T follicular helper cell (primary cell): ENCODE results near the gene ABRAXAS1.
A peak's percentile ranks its signal among the peaks of the same experiment; 100 is the strongest.
"Not testable (repeated sequence)": the region's sequence is repeated elsewhere in the genome, so short reads cannot be mapped to it uniquely, and the experiment has no call there.

Experiments used
- DNase-seq: peaks from one replicate; pipeline ENCODE4 v3.0.0-alpha.2; 2020; ENCODE audit warnings: low read depth
- total RNA-seq, 2 experiments: gene quantifications; one replicate each; lab custom pipeline; 2026; lab: John Stamatoyannopoulos, UW

Gene ABRAXAS1
- 17.2 to 49.2 reads per million in 2 experiments for total RNA-seq

DNA sequence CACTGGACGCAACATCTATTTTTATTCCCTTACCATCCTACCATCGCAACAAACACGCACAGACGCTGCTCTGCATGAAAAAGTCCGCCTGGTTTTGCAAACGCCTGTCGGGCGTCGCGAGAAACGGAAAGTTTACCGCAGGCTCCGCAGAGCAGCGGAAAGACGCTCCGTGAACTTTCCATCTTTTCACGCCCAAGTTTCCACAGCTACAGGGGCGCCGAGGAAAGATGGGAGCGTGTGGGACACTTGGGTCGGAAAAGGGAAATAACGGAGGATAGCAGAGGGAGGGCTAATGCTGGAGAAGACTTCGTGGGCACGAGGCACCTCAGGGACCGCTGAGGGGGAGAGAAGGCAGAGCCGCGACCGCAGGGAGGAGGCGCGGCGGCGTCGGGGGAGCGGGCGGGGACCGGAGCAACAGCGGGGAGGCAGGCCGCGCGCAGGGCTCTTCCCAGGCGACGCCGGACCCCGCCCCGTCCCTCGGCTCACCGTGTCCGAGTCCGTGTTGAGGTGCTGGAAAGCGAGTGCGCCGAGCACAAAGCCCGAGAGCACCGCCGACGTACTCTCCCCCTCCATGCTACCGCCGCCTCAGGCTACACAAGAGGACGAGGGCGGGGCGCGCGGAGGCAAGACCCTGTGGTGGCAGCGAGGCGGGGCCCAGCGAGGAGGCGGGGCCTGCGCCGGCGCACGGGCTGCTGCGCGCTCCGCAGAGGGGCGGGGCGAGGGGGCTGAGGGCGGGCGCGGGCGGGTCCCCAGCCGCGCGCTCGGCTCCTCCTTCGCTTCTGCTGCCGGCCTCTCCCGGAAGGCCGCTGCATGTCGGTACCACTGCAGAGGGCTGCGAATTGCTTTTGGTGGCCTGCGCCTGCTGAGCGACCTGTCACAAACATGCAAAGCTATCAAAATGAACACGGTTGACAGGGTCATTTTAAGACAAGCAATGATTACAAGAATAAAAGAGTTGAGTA, at the start of gene ABRAXAS1:
Gene ABRAXAS1, minus strand, starts transcription at position 601 of the 962 bp plus-strand sequence. Its CDS starts 28 bp downstream, at position 573.
- peak; percentile 91 for DNase-seq

DNA sequence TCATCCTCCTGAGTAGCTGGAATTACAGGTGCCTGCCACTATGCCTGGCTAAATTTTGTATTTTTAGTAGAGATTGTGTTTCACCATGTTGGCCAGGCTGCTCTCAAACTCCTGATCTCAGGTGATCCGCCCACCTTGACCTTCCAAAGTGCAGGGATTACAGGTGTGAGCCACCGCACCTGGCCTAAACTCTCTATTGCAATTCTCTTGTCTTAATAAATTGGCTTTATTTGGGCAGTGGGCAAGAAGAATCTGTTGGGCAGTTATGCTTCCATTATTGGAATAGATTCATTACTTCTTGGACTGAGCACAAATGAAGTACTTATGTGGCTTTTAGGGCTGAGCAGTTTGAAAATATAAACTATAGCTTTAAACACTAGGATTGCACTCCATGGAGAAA, 42.8 kb upstream of the ABRAXAS1 start:
- DNase-seq = no peak

DNA sequence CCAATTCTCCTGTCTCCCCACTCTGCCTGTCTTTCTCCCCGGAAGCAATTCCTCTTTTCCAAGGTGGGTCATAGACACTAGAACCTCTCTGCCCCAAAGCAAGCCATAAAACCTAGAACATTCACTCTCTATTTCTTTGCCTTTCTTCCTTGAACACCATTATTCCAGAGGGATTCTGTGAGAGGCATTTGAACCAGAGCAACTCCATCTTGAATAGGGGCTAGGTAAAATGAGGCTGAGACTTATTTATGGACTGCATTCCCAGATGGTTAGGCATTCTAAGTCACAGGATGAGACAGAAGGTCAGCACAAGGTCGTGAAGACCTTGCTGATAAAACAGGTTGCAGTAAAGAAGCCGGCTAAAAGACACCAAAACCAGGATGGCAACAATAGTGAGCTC, 37.3 kb upstream of the ABRAXAS1 start:
- no peak for DNase-seq

DNA sequence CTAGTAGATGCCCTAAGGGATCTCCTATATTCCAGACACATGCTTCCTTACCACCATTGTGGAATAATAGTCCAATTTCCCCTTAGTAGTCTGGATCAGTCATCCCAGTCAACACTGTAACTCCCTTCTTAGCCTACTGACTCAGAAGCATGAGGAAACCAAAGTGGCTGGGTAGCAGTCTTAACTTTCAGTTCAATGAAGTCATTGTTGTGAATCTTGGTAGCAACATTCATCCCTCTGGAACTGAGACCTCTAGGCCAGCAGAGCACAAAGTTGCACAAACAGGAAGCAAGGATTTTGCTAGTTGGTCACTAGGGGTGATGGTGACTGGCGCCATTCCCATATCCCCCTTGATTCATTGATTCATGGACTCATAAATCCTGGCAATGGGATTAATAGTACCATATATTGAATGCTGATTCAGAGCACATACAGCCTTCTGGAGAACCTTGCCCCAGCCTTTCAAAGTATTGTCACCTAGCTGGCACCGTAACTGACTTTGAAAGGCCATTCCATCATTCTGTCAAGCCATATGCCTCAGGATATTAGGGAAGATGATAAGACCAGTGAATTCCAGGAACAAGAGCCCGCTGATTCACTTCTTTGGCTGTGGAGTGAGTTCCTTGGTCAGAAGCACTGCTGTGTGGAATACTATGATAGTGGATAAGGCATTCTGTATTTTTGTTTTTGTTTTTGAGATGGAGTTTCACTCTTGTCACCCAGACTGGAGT, 31.3 kb upstream of the ABRAXAS1 start:
- DNase-seq = no peak

DNA sequence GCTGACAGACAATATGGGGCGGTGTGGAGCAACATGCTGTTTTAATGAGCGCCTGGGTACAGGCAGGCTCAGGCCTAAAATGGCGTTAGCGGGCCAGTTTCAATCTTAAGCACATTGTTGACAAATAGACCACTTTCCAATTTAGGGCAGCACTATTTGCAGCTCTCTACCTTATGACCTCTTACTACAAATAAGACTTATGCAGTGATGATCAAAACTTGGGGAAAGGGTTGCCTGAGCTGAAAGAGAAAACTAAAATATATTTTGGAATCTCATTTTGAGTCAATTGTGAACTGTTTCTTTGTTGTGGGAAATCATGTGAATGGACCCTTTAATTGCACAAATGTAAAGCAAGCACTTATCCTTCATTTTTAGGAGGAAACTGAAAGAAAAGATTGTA, 25.5 kb upstream of the ABRAXAS1 start:
- DNase-seq = no peak

DNA sequence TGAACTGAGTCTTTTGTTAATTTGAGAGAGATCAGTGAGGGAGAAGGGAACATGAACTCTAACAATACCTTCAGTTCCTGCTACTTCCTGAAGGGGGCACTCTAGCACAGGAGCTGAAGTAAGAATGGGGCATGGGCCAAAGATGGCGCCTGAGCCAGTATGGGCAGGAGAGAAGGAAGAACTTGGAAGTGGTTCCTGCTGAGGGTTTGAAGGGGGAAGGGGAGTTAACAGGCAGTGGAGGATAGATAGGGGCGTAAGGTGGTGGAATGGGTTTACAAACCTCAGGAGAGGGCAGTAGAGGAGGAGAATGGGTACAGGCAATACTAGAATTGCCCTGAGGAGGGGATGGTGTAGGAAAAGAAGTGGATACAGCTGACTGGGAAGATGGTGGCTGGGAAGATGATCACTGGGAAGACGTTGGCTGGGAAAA, 24.3 kb upstream of the ABRAXAS1 start:
- peak; percentile 25 for DNase-seq

DNA sequence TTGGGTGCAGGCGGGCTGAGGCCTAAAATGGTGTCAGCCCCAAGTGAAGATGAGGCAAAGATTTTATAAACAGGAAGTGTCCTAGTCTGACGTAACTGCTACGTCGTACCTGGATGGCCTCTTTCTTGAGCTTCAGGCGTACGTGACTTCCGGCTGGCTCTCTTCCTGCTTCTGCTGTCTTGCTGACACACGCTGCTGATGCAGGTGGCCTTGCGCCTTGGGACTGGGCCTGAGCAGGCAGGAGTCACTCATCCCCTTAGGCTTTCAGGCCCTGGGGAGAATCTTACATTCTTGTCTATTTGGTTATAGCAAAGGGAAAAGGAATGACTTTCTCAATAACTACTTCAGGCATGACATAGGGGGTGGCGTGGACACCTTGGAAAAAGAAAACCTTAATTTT, 20.1 kb upstream of the ABRAXAS1 start:
- no peak for DNase-seq

DNA sequence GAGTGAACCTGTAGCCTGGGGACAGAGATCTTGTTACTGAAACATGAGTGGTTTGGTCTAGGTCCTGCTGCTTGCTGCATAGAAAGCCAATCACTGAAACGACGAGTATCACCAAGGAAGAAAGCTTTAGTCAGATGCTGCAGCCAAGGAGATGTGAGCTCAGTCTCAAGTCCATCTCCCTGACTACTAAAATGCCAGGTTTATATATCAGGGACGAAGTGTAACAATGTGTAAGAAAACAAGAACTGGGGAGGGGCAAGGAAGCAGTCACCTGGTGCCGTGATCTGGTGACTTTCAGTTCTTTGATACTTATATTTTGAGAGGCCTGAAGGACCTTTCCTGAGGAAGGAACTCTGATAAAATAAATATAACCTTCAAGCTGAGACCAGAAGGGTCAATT, 19.6 kb upstream of the ABRAXAS1 start:
- DNase-seq = no peak

DNA sequence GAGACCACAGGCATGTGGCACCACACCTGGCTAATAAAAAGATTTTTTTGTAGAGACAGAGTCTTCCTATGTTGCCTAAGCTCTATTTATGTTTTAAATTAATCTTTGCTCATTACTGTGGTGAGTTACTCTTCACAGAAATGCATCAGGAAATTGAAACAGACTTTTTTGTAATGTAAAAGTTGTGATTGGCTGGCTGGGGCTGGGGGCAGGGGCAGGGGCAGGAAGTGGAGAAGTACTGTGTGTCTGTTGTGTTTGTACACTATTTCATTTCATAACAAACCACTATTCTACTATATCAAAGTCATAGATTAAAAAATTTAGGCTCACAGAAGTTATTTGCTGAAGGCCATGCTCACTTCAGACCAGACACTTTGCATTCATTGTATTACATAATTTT, 19.1 kb upstream of the ABRAXAS1 start:
- DNase-seq = no peak

DNA sequence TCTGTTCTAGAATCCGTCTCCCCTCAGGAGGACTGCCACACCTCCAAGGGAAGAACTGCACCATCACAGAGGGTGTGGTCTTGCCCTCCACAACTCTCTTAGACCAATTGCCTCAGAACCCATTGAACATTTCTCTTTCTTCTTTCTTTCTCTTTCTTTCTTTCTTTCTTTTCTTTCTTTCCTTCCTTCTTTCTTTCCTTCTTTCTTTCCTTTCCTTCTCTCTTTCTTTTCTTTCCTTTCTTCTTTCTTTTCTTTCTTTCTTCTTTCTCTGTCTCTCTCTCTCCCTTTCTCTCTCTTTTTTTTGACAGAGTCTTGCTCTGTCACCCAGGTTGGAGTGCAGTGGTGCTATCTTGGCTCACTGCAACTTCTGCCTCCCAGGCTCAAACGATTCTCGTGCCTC, 16.8 kb upstream of the ABRAXAS1 start:
- not testable (repeated sequence) for DNase-seq

DNA sequence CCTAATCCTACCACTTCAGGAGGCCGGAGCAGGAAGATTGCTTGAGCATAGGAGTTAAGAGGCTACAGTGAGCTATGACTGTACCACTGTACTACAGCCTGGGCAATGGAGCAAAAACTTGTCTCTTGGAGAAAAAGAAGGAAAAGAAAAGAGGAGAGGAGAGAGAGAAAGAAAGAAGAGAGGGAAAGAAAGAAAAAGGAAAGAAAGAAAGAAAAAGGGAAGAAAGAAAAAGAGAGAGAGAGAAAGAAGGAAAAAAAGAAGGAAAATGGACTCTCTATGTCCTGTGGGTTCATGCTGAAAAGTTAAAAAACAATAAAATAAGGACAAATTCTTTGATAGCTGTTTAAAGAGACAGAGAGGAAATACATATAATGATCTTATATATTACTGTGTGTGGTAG, 13.3 kb upstream of the ABRAXAS1 start:
- DNase-seq = no peak

DNA sequence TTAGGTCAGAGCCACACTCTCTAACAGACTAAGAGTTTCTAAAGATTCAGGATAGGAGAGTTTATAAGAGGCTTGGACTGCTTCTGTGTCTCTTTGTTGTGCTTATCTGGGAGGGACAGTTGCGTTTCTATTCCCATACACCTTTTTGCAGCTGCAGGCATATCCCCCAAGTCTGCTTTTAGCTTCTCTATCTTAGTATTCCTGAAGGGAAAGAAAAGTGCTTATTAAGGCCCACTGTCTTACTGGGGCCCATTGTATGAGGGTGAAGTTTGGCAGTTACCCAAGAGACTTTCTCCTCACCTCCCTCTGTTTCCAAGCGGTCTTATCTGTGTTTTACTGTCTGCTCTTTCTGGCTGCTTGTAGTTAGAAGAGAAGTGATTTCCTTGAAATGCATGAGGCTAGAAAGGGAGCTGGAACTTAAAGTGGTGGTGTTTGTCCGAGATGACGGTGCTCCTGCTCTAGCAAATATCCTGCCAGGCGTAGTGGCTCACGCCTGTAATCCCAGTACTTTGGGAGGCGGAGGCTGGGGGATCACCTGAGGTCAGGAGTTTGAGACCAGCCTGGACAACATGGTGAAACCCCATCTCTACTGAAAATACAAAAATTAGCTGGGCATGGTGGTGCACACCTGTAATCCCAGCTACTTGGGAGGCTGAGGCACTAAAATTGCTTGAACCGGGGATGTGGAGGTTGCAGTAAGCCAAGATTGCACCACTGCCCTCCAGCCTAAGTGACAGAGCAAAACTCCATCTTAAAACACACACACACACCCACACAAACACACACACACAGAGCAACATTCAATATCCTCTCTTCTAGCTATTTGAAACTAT, 11.4 kb upstream of the ABRAXAS1 start:
- not testable (repeated sequence) for DNase-seq

DNA sequence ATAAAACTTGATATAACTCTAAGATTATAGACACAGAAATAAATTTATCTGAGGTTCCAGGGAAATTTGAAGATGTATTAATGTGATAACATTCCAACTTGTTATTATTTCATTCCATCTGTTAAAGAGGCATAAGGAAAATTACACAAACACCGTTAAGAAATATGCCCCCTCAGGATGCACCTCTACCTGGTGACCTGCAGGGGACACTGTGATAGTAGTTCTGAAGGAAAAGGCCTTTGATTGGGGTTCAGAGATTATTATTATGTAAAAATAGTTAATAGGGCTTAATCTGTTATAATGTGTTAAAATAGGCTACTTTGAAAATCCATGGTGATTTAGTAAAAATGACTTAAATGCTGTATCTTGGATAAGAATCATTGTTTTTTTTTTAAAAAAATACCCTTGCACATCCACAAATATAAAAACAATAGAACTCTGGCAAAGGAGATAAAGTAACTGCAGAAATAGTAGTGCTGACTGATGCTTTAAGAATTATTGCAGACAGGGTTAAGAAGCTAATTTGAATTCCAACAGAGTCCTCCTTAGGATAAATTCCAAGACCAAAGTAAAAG, 6.1 kb upstream of the ABRAXAS1 start:
- no peak for DNase-seq

DNA sequence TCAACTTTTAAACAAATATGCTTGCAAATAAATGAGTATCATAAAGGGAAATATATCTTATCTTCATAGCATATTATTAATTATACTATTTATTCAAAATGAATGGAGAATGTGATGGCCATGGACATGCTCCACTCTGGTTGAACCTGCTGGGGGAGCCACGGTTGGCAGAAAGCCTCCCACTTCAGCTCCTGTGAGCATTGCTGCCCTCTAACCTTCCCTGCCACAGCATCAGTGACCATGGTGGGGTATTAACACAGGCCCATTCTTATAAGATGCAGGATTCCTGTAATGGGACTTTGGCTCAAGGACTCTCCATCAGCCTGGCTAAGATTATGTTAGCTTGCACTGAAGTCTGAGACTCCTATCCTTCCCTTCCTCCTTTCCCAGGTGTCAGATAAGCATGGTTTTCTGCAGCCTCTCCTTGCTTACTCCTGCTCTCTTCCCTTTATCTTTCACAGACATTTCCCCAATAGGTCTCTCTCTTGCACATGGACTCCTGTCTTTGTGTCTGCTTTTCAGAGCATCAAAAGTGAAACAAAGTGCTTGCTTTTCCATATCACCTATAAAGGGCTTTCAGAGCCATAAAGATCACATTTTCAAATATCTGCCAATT, 4.9 kb upstream of the ABRAXAS1 start:
- DNase-seq = no peak

DNA sequence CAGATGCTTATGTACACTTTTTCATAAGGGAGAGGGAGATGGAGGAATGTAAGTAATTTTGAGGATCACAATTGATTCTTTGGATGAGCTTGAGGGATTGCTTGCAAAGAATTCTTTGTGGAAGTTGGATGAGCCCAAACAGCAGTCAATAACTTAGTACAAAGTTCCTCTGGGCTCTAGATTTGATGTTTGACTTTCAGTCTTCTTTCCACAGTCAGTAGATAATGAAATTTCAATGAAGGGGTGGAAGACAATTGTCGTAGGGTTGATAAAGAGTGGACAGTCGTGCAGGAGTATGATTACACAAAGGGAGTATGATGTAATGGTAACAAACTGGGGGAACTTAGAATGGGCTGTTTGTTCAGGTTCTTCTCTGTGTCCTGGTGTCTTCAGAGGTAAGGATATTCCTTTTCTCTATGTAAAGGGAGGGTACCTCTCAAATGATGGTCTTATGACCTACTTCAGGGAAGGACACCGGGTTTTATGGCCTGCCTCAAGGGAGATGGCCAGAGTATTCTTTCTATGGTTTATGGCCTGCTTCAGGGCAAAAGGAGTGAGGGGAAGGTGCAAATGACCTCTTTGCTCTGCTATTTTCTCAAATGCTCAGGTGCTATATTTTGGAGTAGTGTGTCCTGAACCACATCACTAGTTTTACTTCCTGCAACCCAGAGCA, 1.7 kb upstream of the ABRAXAS1 start:
- DNase-seq = no peak

DNA sequence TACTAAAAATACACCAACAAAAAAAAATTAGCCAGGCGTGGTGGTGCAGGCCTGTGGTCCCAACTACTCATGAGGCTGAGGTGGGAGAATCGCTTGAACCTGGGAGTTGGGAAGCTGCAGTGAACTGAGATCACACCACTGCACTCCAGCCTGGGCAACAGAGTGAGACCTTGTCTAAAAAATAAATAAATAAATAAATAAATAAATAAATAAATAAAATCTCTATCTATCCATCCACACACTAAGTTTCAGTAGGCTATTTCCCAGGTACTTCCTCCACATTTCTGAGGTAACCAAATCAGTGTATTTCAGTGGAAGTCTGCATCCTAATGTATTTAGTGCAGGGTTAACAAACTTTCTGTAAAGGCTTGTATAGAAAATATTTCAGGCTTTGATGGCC, 10.9 kb downstream of the ABRAXAS1 start:
- no peak for DNase-seq

DNA sequence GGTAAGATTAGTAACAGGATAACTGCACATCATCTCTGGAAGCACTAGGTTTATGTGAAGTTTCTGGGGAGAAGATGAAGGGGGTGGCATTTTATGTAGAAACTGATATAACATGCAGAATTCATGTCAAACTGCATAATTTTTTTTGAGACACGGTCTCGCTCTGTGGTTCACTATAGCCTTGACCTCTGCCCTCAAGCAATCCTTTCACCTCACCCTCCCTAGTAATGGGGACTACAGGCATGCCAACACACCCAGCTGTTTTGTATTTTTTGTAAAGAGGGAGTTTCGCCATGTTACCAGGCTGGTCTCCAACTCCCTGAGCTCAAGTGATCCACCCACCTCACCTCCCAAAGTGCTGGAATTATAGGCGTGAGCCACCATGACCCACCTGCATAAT, 11.5 kb downstream of the ABRAXAS1 start:
- no peak for DNase-seq

DNA sequence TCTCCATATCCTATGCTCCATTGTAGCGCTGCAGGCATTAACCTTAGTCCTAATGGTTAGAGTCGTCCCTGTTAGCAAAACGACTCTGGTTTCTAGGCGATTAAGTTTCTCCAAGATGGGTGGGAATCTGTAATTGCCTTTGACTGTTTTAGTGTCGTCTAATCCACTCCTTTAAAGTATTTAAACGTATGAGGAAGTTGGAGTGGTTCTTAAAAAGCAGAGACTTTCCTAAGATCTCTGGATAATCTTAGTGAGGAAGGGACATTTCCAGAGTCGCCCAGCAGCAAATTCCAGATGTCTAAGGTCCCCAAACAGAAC, 28.8 kb downstream of the ABRAXAS1 start:
- no peak for DNase-seq

DNA sequence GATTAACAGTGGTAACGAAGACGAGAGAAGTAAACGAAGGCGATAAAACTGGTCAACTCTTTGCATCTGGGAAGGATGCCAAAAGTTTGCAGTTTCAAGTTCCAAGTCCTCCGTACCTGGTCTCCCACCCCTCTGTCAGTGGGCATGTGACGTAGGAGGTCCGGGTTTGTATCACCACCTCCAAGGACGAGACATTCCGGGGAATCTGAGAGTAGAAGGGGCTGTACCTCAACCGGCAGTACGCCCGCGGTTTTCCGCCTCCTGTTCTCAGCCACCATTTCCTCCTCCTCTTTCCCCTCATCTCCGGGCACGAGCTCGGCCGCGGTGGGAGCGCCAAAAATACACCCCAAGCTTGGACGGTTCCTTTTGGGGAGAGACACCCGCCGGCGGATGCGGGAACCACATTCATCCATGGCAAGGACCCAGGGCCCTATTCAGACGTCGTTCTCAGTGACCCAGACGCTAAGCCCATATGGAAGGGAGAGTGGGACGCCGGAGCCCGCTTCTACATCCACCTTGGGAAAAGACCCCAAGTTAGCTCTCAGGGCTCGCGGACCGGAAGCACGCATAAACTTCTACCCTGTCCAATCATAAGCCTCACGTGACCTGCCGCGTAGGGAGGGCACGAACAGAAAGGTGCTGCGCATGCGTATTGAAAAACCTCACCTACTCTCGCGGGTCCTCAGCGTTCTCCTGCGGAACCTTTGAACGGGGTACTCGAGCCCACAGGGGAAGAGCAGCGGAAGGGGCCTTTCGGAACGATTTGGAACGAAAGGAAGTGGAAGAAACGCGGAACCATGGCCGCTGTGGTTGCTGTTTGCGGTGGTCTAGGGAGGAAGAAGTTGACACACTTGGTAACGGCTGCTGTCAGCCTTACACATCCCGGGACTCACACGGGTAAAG, 29.4 kb downstream of the ABRAXAS1 start, which contains the start of the genes HELQ and MRPS18C:
Gene HELQ, minus strand, starts transcription at position 543 of the 903 bp plus-strand sequence. Its CDS starts 130 bp downstream, at position 413.
Gene MRPS18C, plus strand, starts transcription at position 778 of the 903 bp plus-strand sequence. Its CDS starts 20 bp downstream, at position 798.
- peak; percentile 94 for DNase-seq
